Thymus (tissue), 11 donors: ENCODE data around the gene ANKRD22. TPM values are rescaled to one million over a fixed set of nuclear protein-coding genes. Genes with fewer than 3 reads are reported as not detected.

Experiments used
- DNase-seq, 9 donors: peaks; one replicate each; pipeline ENCODE4 v3.0.0-alpha.2; 2013; ENCODE audit warnings: low spot score in 9 of 9, low read depth in 6 of 9, missing footprints in 1 of 9
- H3K27ac ChIP-seq, 2 donors: one replicate each; pipeline ENCODE4 v1.5.1; 2013; ENCODE audit warnings: control low read depth in 1 of 2, low read depth in 1 of 2, low read length in 1 of 2, mild to moderate bottlenecking in 1 of 2, moderate library complexity in 1 of 2
- H3K27me3 ChIP-seq, 2 donors: one replicate each; pipeline ENCODE4 v1.5.1; 2013; ENCODE audit warnings: low read length in 1 of 2; ENCODE audit not compliant: control insufficient read depth in 2 of 2, insufficient read depth in 1 of 2
- H3K36me3 ChIP-seq, 2 donors: one replicate each; pipeline ENCODE4 v1.5.1; 2013; ENCODE audit warnings: low read length in 1 of 2, mild to moderate bottlenecking in 1 of 2, moderate library complexity in 1 of 2; ENCODE audit not compliant: control insufficient read depth in 2 of 2, insufficient read depth in 2 of 2
- H3K4me1 ChIP-seq, 2 donors: one replicate each; pipeline ENCODE4 v1.5.1; 2013; ENCODE audit warnings: low read length in 2 of 2; ENCODE audit not compliant: control insufficient read depth in 2 of 2, insufficient read depth in 2 of 2
- H3K4me3 ChIP-seq, 2 donors: one replicate each; pipeline ENCODE4 v1.5.1; 2013; ENCODE audit warnings: low read length in 2 of 2, control low read depth in 1 of 2, mild to moderate bottlenecking in 1 of 2
- H3K9me3 ChIP-seq, 2 donors: one replicate each; pipeline ENCODE4 v1.5.1; 2013; ENCODE audit warnings: low read length in 1 of 2, mild to moderate bottlenecking in 1 of 2; ENCODE audit not compliant: control insufficient read depth in 2 of 2, insufficient read depth in 1 of 2
- WGBS: extraction: QIAGEN DNeasy Blood & Tissue Kit; methylation state at CpG from one replicate; pipeline ENCODE4 v1.1.7; 2013; 5-methylcytosine and 5-hydroxymethylcytosine counted together
- polyA plus RNA-seq: library from polyadenylated mRNA; stranded (reverse); fragments of 200-250 nt; gene quantifications from one replicate; pipeline ENCODE4 v1.2.3, GENCODE V29; 2013
- total RNA-seq: library from RNA; stranded (reverse); fragments of 120-200 nt; gene quantifications from one replicate; pipeline ENCODE4 v1.2.4, GENCODE V29; 2013
- donor health status: healthy.

ANKRD22 gene
- total and polyA plus RNA-seq, 2 donors: 11.6 to 15.5 TPM

GRCh38 chr10:88800152-88801125 lies 51.2 kb downstream of the ANKRD22 start:
- Histone ChIP-seq H3K36me3 (no peaks in the 10 kb centered on the region), H3K27me3 (no peaks in the 10 kb centered on the region), H3K4me3 (no peak overlapping the region), H3K9me3 (no peaks in the 10 kb centered on the region), H3K27ac (no peak overlapping the region), H3K4me1 (no peaks in the 10 kb centered on the region)
- 99% methylated on average over 2 of the region's 2 CpGs for WGBS
- no peak for DNase-seq

- Histone ChIP-seq H3K4me1 (peaks cover 0 to 3% of the 10 kb centered on the region in 2 donors), H3K27ac (no peak overlapping the region), H3K9me3 (no peaks in the 10 kb centered on the region), H3K36me3 (no peaks in the 10 kb centered on the region), H3K4me3 (no peak overlapping the region), H3K27me3 (no peaks in the 10 kb centered on the region)
- no peak for DNase-seq
- WGBS: 98% methylated on average over 1 of the region's 1 CpG
These were observed 56.9 kb downstream of the ANKRD22 start for GRCh38 chr10:88794731-88795130.

GRCh38 chr10:88793712-88794299 lies 57.8 kb downstream of the ANKRD22 start:
- Histone ChIP-seq H3K4me3 (no peak overlapping the region), H3K27me3 (no peaks in the 10 kb centered on the region), H3K9me3 (no peaks in the 10 kb centered on the region), H3K27ac (no peak overlapping the region), H3K4me1 (peaks cover 0 to 3% of the 10 kb centered on the region in 2 donors), H3K36me3 (no peaks in the 10 kb centered on the region)
- DNase-seq: peak in 2 of 9 donors; percentile 6 to 37
- WGBS: 47% methylated on average over 2 of the region's 2 CpGs

GRCh38 chr10:88792661-88793060 lies 59.0 kb downstream of the ANKRD22 start:
- H3K27me3 ChIP-seq: no peaks in the 10 kb centered on the region
- WGBS: 96% methylated on average over 4 of the region's 4 CpGs
- H3K4me1 ChIP-seq: peaks cover 0 to 3% of the 10 kb centered on the region in 2 donors
- H3K36me3 ChIP-seq: no peaks in the 10 kb centered on the region
- no peak overlapping the region for H3K4me3 ChIP-seq
- no peak for DNase-seq
- H3K27ac ChIP-seq: no peak overlapping the region
- H3K9me3 ChIP-seq: no peaks in the 10 kb centered on the region

- 65% methylated on average over 2 of the region's 2 CpGs for WGBS
- Histone ChIP-seq H3K4me1 (peaks cover 0 to 3% of the 10 kb centered on the region in 2 donors), H3K4me3 (no peak overlapping the region), H3K36me3 (no peaks in the 10 kb centered on the region), H3K27ac (no peak overlapping the region), H3K27me3 (no peaks in the 10 kb centered on the region), H3K9me3 (no peaks in the 10 kb centered on the region)
- no peak for DNase-seq
These were observed 59.7 kb downstream of the ANKRD22 start for GRCh38 chr10:88791924-88792323.

GRCh38 chr10:88788924-88789323 lies 62.7 kb downstream of the ANKRD22 start:
- Histone ChIP-seq H3K4me1 (peaks cover 0 to under 1% of the 10 kb centered on the region in 2 donors), H3K36me3 (no peaks in the 10 kb centered on the region), H3K4me3 (no peak overlapping the region), H3K9me3 (no peaks in the 10 kb centered on the region), H3K27ac (no peak overlapping the region), H3K27me3 (no peaks in the 10 kb centered on the region)
- no peak for DNase-seq

GRCh38 chr10:88787463-88787862 lies 64.2 kb downstream of the ANKRD22 start:
- H3K27me3 ChIP-seq: no peaks in the 10 kb centered on the region
- H3K27ac ChIP-seq: no peak overlapping the region
- H3K4me1 ChIP-seq: no peaks in the 10 kb centered on the region
- no peak for DNase-seq
- H3K4me3 ChIP-seq: no peak overlapping the region
- WGBS: 96% methylated on average over 5 of the region's 5 CpGs
- no peaks in the 10 kb centered on the region for H3K36me3 ChIP-seq
- no peaks in the 10 kb centered on the region for H3K9me3 ChIP-seq

GRCh38 chr10:88786032-88786770 lies 65.4 kb downstream of the ANKRD22 start:
- Histone ChIP-seq H3K36me3 (no peaks in the 10 kb centered on the region), H3K9me3 (no peaks in the 10 kb centered on the region), H3K27me3 (no peaks in the 10 kb centered on the region), H3K4me3 (no peak overlapping the region), H3K4me1 (no peaks in the 10 kb centered on the region), H3K27ac (no peak overlapping the region)
- DNase-seq: no peak
- 98% methylated on average over 10 of the region's 10 CpGs for WGBS

GRCh38 chr10:88783724-88784123 lies 67.9 kb downstream of the ANKRD22 start:
- Histone ChIP-seq H3K9me3 (no peaks in the 10 kb centered on the region), H3K36me3 (no peaks in the 10 kb centered on the region), H3K27ac (no peak overlapping the region), H3K4me1 (no peaks in the 10 kb centered on the region), H3K27me3 (no peaks in the 10 kb centered on the region), H3K4me3 (no peak overlapping the region)
- WGBS: 50% methylated on average over 3 of the region's 3 CpGs
- no peak for DNase-seq
